ENCODE data around the gene NDUFB7.

DNA sequence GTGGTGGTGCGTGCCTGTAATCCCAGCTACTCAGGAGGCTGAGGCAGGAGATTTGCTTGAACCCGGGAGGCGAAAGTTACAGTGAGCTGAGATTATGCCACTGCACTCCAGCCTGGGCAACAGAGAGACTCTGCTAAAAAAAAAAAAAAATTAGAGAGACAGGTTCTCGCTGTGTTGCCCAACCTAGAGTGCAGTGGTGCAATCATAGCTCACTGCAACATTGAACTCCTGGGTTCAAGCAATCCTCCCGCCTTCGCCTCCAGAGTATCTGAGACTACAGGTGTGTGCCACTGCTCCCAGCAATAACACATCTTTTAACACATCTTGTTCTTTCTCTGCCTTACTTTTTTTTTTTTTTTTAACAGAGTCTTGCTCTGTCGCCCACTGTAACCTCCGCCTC lies 43.8 kb upstream of the NDUFB7 start:
- TF ChIP-seq ZBTB21 (CRISPR knock-in tag; IDR thresholded peaks at IDR 0.05; ENCODE audit: borderline replicate concordance) (no peak), MAX (CRISPR knock-in tag; IDR thresholded peaks at IDR 0.05) (no peak), ETV6 (CRISPR knock-in tag; IDR thresholded peaks at IDR 0.05) (no peak), ATF2 (CRISPR knock-in tag; IDR thresholded peaks at IDR 0.05; ENCODE audit: borderline replicate concordance, low read depth) (no peak), IRF2 (CRISPR knock-in tag; IDR thresholded peaks at IDR 0.05; ENCODE audit: borderline replicate concordance, low read depth) (no peak), CREM (CRISPR knock-in tag; IDR thresholded peaks at IDR 0.05) (no peak), ZNF317 (CRISPR knock-in tag; IDR thresholded peaks at IDR 0.05; ENCODE audit: borderline replicate concordance, low read depth) (no peak), ZNF121 (CRISPR knock-in tag; IDR thresholded peaks at IDR 0.05) (no peak)
- TF ChIP-seq, protein P1, sequence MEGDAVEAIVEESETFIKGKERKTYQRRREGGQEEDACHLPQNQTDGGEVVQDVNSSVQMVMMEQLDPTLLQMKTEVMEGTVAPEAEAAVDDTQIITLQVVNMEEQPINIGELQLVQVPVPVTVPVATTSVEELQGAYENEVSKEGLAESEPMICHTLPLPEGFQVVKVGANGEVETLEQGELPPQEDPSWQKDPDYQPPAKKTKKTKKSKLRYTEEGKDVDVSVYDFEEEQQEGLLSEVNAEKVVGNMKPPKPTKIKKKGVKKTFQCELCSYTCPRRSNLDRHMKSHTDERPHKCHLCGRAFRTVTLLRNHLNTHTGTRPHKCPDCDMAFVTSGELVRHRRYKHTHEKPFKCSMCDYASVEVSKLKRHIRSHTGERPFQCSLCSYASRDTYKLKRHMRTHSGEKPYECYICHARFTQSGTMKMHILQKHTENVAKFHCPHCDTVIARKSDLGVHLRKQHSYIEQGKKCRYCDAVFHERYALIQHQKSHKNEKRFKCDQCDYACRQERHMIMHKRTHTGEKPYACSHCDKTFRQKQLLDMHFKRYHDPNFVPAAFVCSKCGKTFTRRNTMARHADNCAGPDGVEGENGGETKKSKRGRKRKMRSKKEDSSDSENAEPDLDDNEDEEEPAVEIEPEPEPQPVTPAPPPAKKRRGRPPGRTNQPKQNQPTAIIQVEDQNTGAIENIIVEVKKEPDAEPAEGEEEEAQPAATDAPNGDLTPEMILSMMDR (IDR thresholded peaks at IDR 0.05), result no peak
- TF ChIP-seq, protein P2, sequence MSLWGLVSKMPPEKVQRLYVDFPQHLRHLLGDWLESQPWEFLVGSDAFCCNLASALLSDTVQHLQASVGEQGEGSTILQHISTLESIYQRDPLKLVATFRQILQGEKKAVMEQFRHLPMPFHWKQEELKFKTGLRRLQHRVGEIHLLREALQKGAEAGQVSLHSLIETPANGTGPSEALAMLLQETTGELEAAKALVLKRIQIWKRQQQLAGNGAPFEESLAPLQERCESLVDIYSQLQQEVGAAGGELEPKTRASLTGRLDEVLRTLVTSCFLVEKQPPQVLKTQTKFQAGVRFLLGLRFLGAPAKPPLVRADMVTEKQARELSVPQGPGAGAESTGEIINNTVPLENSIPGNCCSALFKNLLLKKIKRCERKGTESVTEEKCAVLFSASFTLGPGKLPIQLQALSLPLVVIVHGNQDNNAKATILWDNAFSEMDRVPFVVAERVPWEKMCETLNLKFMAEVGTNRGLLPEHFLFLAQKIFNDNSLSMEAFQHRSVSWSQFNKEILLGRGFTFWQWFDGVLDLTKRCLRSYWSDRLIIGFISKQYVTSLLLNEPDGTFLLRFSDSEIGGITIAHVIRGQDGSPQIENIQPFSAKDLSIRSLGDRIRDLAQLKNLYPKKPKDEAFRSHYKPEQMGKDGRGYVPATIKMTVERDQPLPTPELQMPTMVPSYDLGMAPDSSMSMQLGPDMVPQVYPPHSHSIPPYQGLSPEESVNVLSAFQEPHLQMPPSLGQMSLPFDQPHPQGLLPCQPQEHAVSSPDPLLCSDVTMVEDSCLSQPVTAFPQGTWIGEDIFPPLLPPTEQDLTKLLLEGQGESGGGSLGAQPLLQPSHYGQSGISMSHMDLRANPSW (CRISPR knock-in tag; conservative IDR thresholded peaks at IDR 0.05; ENCODE audit: low read depth), result no peak
- TF ChIP-seq, protein P3, sequence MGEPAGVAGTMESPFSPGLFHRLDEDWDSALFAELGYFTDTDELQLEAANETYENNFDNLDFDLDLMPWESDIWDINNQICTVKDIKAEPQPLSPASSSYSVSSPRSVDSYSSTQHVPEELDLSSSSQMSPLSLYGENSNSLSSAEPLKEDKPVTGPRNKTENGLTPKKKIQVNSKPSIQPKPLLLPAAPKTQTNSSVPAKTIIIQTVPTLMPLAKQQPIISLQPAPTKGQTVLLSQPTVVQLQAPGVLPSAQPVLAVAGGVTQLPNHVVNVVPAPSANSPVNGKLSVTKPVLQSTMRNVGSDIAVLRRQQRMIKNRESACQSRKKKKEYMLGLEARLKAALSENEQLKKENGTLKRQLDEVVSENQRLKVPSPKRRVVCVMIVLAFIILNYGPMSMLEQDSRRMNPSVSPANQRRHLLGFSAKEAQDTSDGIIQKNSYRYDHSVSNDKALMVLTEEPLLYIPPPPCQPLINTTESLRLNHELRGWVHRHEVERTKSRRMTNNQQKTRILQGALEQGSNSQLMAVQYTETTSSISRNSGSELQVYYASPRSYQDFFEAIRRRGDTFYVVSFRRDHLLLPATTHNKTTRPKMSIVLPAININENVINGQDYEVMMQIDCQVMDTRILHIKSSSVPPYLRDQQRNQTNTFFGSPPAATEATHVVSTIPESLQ (CRISPR knock-in tag; IDR thresholded peaks at IDR 0.05), result no peak
- TF ChIP-seq, protein P4, sequence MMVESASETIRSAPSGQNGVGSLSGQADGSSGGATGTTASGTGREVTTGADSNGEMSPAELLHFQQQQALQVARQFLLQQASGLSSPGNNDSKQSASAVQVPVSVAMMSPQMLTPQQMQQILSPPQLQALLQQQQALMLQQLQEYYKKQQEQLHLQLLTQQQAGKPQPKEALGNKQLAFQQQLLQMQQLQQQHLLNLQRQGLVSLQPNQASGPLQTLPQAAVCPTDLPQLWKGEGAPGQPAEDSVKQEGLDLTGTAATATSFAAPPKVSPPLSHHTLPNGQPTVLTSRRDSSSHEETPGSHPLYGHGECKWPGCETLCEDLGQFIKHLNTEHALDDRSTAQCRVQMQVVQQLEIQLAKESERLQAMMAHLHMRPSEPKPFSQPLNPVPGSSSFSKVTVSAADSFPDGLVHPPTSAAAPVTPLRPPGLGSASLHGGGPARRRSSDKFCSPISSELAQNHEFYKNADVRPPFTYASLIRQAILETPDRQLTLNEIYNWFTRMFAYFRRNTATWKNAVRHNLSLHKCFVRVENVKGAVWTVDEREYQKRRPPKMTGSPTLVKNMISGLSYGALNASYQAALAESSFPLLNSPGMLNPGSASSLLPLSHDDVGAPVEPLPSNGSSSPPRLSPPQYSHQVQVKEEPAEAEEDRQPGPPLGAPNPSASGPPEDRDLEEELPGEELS (CRISPR knock-in tag; IDR thresholded peaks at IDR 0.05), result no peak

Data from WTC11 (cell line).